Activated T-cell treated with anti-CD3 and anti-CD28 coated beads, Interleukin-2, amount 50 U/mL, for 48 hours (primary cell): Measurements from ENCODE around the gene WNT3.

ENCODE experiments used
- DNase-seq, 2 experiments: peaks; one replicate each; pipeline ENCODE4 v3.0.0-alpha.2; 2020

WNT3 gene

DNA sequence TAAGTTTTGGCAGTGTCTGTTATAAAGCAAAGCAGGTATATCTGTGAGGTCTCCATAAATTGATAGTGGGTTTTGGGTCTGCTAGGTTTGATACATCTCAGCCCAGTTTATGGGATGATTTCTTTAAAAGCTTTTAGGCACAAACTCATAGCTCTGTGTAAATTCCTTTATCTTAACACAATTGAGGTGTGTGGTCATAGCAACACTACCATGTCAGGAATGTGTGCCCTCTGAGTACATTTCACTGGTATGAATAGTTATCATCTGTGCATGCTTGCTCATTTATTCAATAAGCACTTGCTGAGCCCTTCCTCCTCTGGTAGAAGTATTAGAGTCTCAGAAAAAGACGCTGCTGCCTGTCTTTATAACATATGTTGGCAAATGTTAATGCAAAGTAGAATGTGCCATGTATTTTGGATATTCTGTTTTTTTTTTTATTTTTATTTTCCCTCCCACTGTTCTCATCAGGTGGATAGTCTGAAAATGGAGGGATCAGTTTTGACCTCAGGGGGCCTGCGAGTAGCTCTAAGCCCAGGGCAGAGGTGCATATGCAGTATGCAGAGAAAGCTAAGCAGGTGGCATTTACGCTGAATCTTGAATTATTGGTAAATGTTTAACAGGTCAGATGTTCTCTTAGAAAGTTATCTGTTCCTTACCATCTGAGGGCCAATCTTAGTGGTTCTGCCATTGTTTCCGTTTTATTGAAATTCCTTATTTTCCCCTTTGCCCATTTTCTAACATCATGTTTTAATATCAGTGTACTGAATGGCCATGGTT, 90.7 kb downstream of the WNT3 start:
- DNase-seq: no peak

DNA sequence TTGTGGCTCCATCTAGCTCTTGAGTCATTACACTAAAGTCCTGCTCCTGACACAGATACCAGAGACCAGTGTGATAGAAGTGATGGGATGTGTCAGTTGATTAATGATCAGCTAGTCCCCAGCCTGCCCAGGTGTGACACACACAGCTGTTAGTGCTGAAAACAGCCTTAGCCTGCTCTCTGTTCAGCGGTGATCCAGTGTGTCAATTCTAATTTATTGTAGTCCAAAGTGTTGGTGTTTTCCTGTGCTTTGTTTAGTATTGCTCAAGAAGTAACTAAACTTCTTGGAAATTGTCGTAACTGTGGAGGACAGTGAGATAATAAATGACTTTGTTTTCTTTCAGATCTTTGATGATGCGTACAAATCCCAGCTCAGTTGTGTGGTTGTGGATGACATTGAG, 92.3 kb downstream of the WNT3 start:
- no peak for DNase-seq

DNA sequence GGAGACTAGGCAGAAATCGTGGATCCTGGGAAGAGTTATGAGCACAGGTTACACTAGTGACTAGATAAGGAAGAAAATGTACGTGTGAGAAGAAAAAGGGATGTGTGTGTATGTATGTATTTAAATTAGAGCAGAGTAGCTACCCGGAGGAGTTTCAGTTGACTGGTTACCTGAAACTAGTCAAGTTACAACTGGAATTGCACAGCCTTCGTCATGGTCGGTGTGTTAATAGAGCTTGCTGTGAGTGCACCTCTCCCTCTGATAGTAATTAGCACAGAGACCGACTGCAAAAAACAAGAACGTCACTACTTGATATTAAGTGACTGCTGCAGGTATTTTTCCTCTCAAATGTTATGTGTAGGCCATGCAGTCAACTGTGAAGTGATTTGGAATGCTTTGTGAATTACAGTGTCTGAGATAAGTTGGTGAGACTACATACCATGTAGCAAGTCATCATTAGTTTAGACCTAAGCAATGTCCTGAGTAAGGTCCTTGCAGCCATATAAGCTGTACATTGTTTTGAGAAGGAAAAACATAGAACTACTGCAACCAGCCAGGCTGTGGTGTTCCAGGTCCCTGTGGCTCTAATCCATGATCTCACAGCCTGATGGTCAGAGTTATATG, 95.7 kb downstream of the WNT3 start:
- DNase-seq: no peak

DNA sequence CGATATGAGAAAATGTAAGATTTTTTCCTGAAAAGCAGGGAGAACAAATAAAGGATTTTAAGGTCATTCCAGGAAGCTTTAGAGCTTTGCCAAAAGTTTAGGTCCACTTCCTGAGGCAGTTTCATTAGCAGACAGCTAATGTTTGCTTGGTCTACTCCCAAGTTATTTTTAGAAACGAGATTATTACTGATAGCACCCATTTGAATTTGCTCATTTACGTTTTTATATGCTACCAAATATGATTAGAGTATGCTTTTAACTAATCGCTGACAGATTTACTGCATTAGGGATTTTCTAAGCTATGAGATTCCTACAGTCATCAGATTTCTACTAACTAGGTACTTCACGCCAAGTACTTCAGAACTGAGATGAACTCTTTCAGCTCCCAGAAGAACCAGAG, 98.1 kb downstream of the WNT3 start:
- no peak for DNase-seq

DNA sequence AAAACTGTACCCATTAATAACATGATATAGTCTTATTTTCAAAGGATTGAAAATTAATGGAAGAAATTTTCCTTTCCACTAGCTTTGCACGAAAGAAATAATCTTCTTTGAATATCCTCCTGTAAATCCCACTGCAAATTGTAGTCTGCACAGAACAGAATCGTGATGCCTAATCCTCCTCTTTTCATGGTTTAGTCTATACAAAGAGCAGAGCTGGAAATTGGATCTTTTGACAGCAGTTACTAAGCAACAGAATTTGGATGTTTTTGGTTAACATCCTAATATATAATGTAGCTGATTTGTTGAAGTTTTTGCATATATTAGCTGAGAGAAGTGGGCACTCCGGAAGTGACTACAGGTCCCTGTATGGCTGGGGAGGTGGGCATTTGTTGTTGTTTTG, 98.6 kb downstream of the WNT3 start:
- no peak for DNase-seq

DNA sequence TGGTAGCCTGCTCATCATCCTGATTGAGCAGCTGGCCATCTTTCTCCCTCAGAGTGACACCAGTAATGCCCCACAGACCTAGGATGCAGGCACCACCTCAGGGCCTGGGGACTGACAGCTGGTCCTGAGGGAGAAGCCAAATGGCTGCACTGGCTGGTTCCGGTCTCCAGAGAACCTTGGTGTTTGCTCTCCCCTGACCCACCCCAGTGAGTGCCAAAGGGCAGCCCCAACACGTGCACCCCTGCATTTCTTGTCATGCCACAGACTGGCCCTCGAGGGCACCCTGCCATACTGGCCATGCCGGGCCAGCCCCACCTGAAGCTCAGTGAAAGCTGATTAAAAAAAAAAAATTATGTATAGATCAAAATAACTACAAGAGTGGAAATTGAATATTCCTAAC, 100.5 kb downstream of the WNT3 start:
- DNase-seq: no peak
